GM19099 (cell line): Measurements from ENCODE around the gene SUPT20HL2.

Experiments
- POLR2A ChIP-seq: IDR thresholded peaks from 3 replicates; pipeline ENCODE4 v1.6.1; 2011; ENCODE audit warnings: low read depth; ENCODE audit not compliant: insufficient read length; ENCODE audit errors: extremely low read depth

SUPT20HL2 gene

DNA sequence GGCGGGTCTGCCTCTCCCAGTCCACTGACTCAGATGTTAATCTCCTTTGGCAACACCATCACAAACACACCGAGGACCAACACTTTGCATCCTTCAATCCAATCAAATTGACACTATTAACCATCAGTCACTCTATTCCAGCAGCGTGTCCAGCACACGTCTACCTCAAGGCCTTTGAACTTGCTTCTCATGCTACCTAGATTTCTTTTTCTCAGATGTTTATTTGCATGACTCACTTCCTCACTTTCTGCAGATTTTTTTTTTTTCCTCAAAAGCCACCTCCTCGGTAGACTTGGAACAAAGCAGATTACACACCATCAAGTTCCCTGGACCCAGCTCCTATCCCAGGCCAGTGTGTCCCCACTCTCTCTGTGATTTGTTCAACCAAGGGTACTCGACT is 49.5 kb downstream of the SUPT20HL2 start:
- TF ChIP-seq POLR2A = no peak

DNA sequence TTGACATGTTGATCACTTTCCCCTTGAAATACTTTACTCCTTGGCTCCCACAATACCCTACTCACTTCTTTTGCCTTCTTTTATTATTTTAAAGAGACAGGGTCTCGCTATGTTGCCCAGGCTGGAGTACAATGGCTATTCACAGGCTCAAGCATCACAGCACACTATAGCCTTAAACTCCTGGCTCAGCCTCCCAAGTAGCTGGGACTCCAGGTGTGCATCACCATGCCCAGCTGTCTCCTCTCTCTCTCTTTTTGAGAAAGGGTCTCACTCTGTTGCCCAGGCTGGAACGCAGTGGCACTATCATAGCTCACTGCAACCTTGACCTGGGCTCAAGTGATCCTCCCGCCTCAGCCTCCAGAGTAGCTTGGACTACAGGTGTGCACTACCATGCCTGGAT is 51.6 kb downstream of the SUPT20HL2 start:
- no peak for TF ChIP-seq POLR2A
